PC-3 (cell line): Measurements from ENCODE around the gene FAM120B. TPM values are rescaled to one million over a fixed set of nuclear protein-coding genes. Genes with fewer than 3 reads are reported as not detected.

ENCODE experiments used
- ATAC-seq: fragments of 200-7000 bp; cut with Tn5 transposase; 2 replicates; pipeline ENCODE4 v1.9.1; 2020; ENCODE audit warnings: mild to moderate bottlenecking, moderate library complexity
- BruUV-seq: library from RNA; stranded (reverse); fragments of 400-500 nt; replicated peaks from 2 replicates; lab custom pipeline; 2021; lab: Mats Ljungman, UMichigan
- CTCF ChIA-PET: fragments of 300-600 bp; sonication (Branson Sonifier 250); formaldehyde crosslinking; loops from one replicate; lab custom pipeline; 2022; ENCODE audit warnings: antibody characterized with exemption; lab: Charles Lee
- POLR2A ChIA-PET: fragments of 300-600 bp; sonication (Branson Sonifier 250); formaldehyde crosslinking; loops from one replicate; lab custom pipeline; 2022; ENCODE audit warnings: antibody characterized with exemption; ENCODE audit not compliant: unreplicated experiment; lab: Charles Lee
- DNase-seq: peaks from one replicate; pipeline ENCODE4 v3.0.0-alpha.2; 2015
- H2AFZ ChIP-seq: fragments of 300-600 bp; sonication (generic); 2 replicates; pipeline ENCODE4 v1.6.0; 2016; ENCODE audit warnings: antibody characterized with exemption, low read length
- H3F3A ChIP-seq: fragments of 300-600 bp; sonication (generic); one replicate; pipeline ENCODE4 v1.6.0; 2017; ENCODE audit warnings: antibody characterized with exemption, low read length, control low read depth, mild to moderate bottlenecking; ENCODE audit not compliant: unreplicated experiment
- H3K27ac ChIP-seq: fragments of 300-600 bp; sonication (generic); 2 replicates; pipeline ENCODE4 v1.5.1; 2016; ENCODE audit warnings: mild to moderate bottlenecking, low read length
- H3K27me3 ChIP-seq: fragments of 300-600 bp; sonication (generic); 2 replicates; pipeline ENCODE4 v1.6.1; 2016; ENCODE audit warnings: low read length, mixed read lengths
- H3K36me3 ChIP-seq: fragments of 300-600 bp; sonication (generic); 2 replicates; pipeline ENCODE4 v1.6.1; 2016; ENCODE audit warnings: low read depth, mixed run types, low read length, mixed read lengths
- H3K4me1 ChIP-seq: fragments of 300-600 bp; sonication (generic); 2 replicates; pipeline ENCODE4 v1.5.1; 2016; ENCODE audit warnings: low read length; ENCODE audit not compliant: insufficient read depth
- H3K4me2 ChIP-seq: fragments of 300-600 bp; sonication (generic); 2 replicates; pipeline ENCODE4 v1.6.0; 2016; ENCODE audit warnings: low read length
- H3K4me3 ChIP-seq: fragments of 300-600 bp; sonication (generic); 2 replicates; pipeline ENCODE4 v1.5.1; 2016; ENCODE audit warnings: mild to moderate bottlenecking, low read length, mixed read lengths
- H3K79me2 ChIP-seq: fragments of 300-600 bp; sonication (generic); 2 replicates; pipeline ENCODE4 v1.6.1; 2017; ENCODE audit warnings: low read length, mixed read lengths
- H3K9ac ChIP-seq: fragments of 300-600 bp; sonication (generic); 2 replicates; pipeline ENCODE4 v1.6.0; 2016; ENCODE audit warnings: mild to moderate bottlenecking, low read length
- H3K9me2 ChIP-seq: fragments of 300-600 bp; sonication (generic); replicated peaks from 2 replicates; pipeline ENCODE4 v1.6.1; 2016; ENCODE audit warnings: mixed run types, low read length, mixed read lengths
- H3K9me3 ChIP-seq: fragments of 300-600 bp; sonication (generic); 2 replicates; pipeline ENCODE4 v1.6.1; 2016; ENCODE audit warnings: low read length, mixed read lengths
- H4K20me1 ChIP-seq: fragments of 300-600 bp; sonication (generic); 2 replicates; pipeline ENCODE4 v1.6.1; 2016; ENCODE audit warnings: low read length, mixed read lengths
- CTCF ChIP-seq: fragments of 300-600 bp; sonication (generic); conservative IDR thresholded peaks from 2 replicates; pipeline ENCODE4 v1.5.1; 2017; ENCODE audit warnings: antibody characterized with exemption, low read depth, mild to moderate bottlenecking, low read length
- EZH2 ChIP-seq: fragments of 300-600 bp; sonication (generic); IDR thresholded peaks from one replicate; pipeline ENCODE4 v1.6.1; 2017; ENCODE audit warnings: antibody characterized with exemption, mild to moderate bottlenecking, low read length; ENCODE audit not compliant: unreplicated experiment
- EZH2phosphoT487 ChIP-seq: fragments of 300-600 bp; sonication (generic); IDR thresholded peaks from 2 replicates; pipeline ENCODE4 v1.6.1; 2018; ENCODE audit warnings: mild to moderate bottlenecking, antibody characterized with exemption, low read length, borderline replicate concordance
- intact Hi-C: fragments of 100-400 bp; cut with micrococcal nuclease; formaldehyde crosslinking; loops from 2 replicates; pipeline ENCODE4 v1.9.0; 2023
- total RNA-seq: library from RNA; depleted of rRNA; stranded (reverse); fragments of >200 nt; gene quantifications from 2 replicates; pipeline ENCODE4 v1.2.3, GENCODE V29; 2014

FAM120B gene
- total RNA-seq, 1 experiment from 2014 or later, result 8.7 TPM

GRCh38 chr6:170435766-170436165 lies 129.2 kb downstream of the FAM120B start:
- H3K36me3 ChIP-seq, result no peaks in the 10 kb centered on the region
- H3K4me1 ChIP-seq, result peaks cover 10% of the 10 kb centered on the region
- no peak overlapping the region for H3K9ac ChIP-seq
- no peaks in the 10 kb centered on the region for H4K20me1 ChIP-seq
- no peak for ATAC-seq
- no TSS peak for BruUV-seq
- ChIA-PET POLR2A (no interaction called here), CTCF (no interaction called here)
- no peak overlapping the region for H2AFZ ChIP-seq
- H3K79me2 ChIP-seq, result no peaks in the 10 kb centered on the region
- DNase-seq, result no peak
- no peak overlapping the region for H3K4me3 ChIP-seq
- no peaks in the 10 kb centered on the region for H3F3A ChIP-seq
- H3K27ac ChIP-seq, result no peak overlapping the region
- TF ChIP-seq EZH2phosphoT487 (no peak), CTCF (no peak), EZH2 (no peak)
- no peaks in the 10 kb centered on the region for H3K9me2 ChIP-seq
- H3K9me3 ChIP-seq, result no peaks in the 10 kb centered on the region
- H3K27me3 ChIP-seq, result no peaks in the 10 kb centered on the region
- H3K4me2 ChIP-seq, result no peak overlapping the region
- intact Hi-C loops, result no loop called here

GRCh38 chr6:170436209-170436809 lies 129.8 kb downstream of the FAM120B start:
- Histone ChIP-seq H3K79me2 (no peaks in the 10 kb centered on the region), H3K27ac (no peak overlapping the region), H3F3A (no peaks in the 10 kb centered on the region), H3K4me2 (no peak overlapping the region), H4K20me1 (no peaks in the 10 kb centered on the region), H3K9ac (no peak overlapping the region), H3K9me3 (no peaks in the 10 kb centered on the region), H3K9me2 (no peaks in the 10 kb centered on the region), H3K36me3 (no peaks in the 10 kb centered on the region), H3K4me3 (no peak overlapping the region), H3K4me1 (peaks cover 10% of the 10 kb centered on the region), H2AFZ (no peak overlapping the region), H3K27me3 (no peaks in the 10 kb centered on the region)
- intact Hi-C loops, result no loop called here
- CTCF ChIA-PET, result no interaction called here
- POLR2A ChIA-PET, result no interaction called here
- no peak for DNase-seq
- no TSS peak for BruUV-seq
- TF ChIP-seq EZH2phosphoT487 (no peak), EZH2 (no peak), CTCF (no peak)
- ATAC-seq, result no peak

GRCh38 chr6:170437719-170438401 lies 131.3 kb downstream of the FAM120B start:
- Histone ChIP-seq H3K27me3 (no peaks in the 10 kb centered on the region), H3K27ac (peak overlapping the region; percentile 73), H4K20me1 (no peaks in the 10 kb centered on the region), H3K4me1 (peaks cover 10% of the 10 kb centered on the region), H2AFZ (peak overlapping the region; percentile 62), H3K9me2 (no peaks in the 10 kb centered on the region), H3K9me3 (no peaks in the 10 kb centered on the region), H3K79me2 (no peaks in the 10 kb centered on the region), H3K4me2 (peak overlapping the region; percentile 66), H3K9ac (peak overlapping the region; percentile 68), H3K4me3 (peak overlapping the region; percentile 34; the same call in 1 of the 2 replicates), H3K36me3 (no peaks in the 10 kb centered on the region), H3F3A (no peaks in the 10 kb centered on the region)
- intact Hi-C loops, result no loop called here
- TF ChIP-seq CTCF, result no peak
- no peak for TF ChIP-seq EZH2phosphoT487
- TF ChIP-seq EZH2, result no peak
- ATAC-seq, result no peak
- ChIA-PET POLR2A (no interaction called here), CTCF (no interaction called here)
- TSS peak; percentile 62 for BruUV-seq
- no peak for DNase-seq
